OCI-LY1 (cell line): ENCODE results near the gene ADAM17.

Source experiments
- H2AFZ ChIP-seq: fragments of 200-600 bp; sonication (generic), shearing (Covaris generic); 2 replicates; pipeline ENCODE4 v1.6.0; 2014; ENCODE audit warnings: antibody characterized with exemption, mild to moderate bottlenecking, low read length
- H3F3A ChIP-seq: fragments of 200-600 bp; sonication (generic), shearing (Covaris generic); 2 replicates; pipeline ENCODE4 v1.6.0; 2014; ENCODE audit warnings: mild to moderate bottlenecking, antibody characterized with exemption, low read length, moderate library complexity; ENCODE audit not compliant: insufficient read depth
- H3K27ac ChIP-seq: fragments of 200-600 bp; sonication (generic); 2 replicates; pipeline ENCODE4 v1.5.1; 2014; ENCODE audit warnings: low read length, mixed run types, mild to moderate bottlenecking, low read depth; ENCODE audit not compliant: poor library complexity, severe bottlenecking
- H3K27me3 ChIP-seq: fragments of 200-600 bp; sonication (generic); 2 replicates; pipeline ENCODE4 v1.6.0; 2014; ENCODE audit warnings: antibody characterized with exemption, mild to moderate bottlenecking, low read length, moderate library complexity; ENCODE audit not compliant: insufficient read depth
- H3K36me3 ChIP-seq: fragments of 200-600 bp; sonication (generic); 2 replicates; pipeline ENCODE4 v1.6.1; 2014; ENCODE audit warnings: mild to moderate bottlenecking, antibody characterized with exemption, low read length, moderate library complexity, mixed read lengths; ENCODE audit not compliant: insufficient read depth
- H3K4me1 ChIP-seq: fragments of 200-600 bp; sonication (generic); 2 replicates; pipeline ENCODE4 v1.5.1; 2014; ENCODE audit warnings: mild to moderate bottlenecking, low read length, moderate library complexity; ENCODE audit not compliant: insufficient read depth, severe bottlenecking
- H3K4me2 ChIP-seq: fragments of 200-600 bp; sonication (generic), shearing (Covaris generic); 2 replicates; pipeline ENCODE4 v1.6.1; 2014; ENCODE audit warnings: low read length
- H3K4me3 ChIP-seq: fragments of 200-600 bp; sonication (generic); 2 replicates; pipeline ENCODE4 v1.5.1; 2014; ENCODE audit warnings: low read length, low read depth, mild to moderate bottlenecking, mixed read lengths; ENCODE audit not compliant: poor library complexity, severe bottlenecking
- H3K79me2 ChIP-seq: fragments of 200-600 bp; shearing (Covaris generic); 2 replicates; pipeline ENCODE4 v1.6.1; 2016; ENCODE audit warnings: mixed run types, low read length, mixed read lengths; ENCODE audit not compliant: insufficient read depth
- H3K9ac ChIP-seq: fragments of 200-600 bp; sonication (generic), shearing (Covaris generic); 2 replicates; pipeline ENCODE4 v1.6.1; 2014; ENCODE audit warnings: mild to moderate bottlenecking, low read length, mixed read lengths
- H3K9me2 ChIP-seq: fragments of 200-600 bp; sonication (generic), shearing (Covaris generic); 2 replicates; pipeline ENCODE4 v1.6.1; 2014; ENCODE audit warnings: low read depth, mild to moderate bottlenecking, low read length, mixed read lengths
- H3K9me3 ChIP-seq: fragments of 200-600 bp; shearing (Covaris generic); 2 replicates; pipeline ENCODE4 v1.6.1; 2014; ENCODE audit warnings: low read length, mixed read lengths
- H4K20me1 ChIP-seq: fragments of 200-600 bp; sonication (generic), shearing (Covaris generic); 2 replicates; pipeline ENCODE4 v1.6.0; 2016; ENCODE audit warnings: mild to moderate bottlenecking, low read length; ENCODE audit not compliant: insufficient read depth
- CTCF ChIP-seq: fragments of 200-600 bp; sonication (generic), shearing (Covaris generic); IDR thresholded peaks from 2 replicates; pipeline ENCODE4 v1.5.1; 2017; ENCODE audit warnings: mild to moderate bottlenecking, antibody characterized with exemption, low read length, moderate library complexity, mixed read lengths
- EZH2 ChIP-seq: fragments of 200-600 bp; sonication (generic), shearing (Covaris generic); IDR thresholded peaks from 2 replicates; pipeline ENCODE4 v1.8.0; 2017; ENCODE audit warnings: borderline replicate concordance, mixed run types, mild to moderate bottlenecking, antibody characterized with exemption, low read length, moderate library complexity, mixed read lengths

Gene ADAM17

GRCh38 chr2:9439536-9439935, 116.1 kb downstream of the ADAM17 start:
- no peak overlapping the region for H3K4me2 ChIP-seq
- H3K4me3 ChIP-seq, result no peak overlapping the region
- no peaks in the 10 kb centered on the region for H3K9me2 ChIP-seq
- no peak overlapping the region for H3K9ac ChIP-seq
- no peaks in the 10 kb centered on the region for H3K4me1 ChIP-seq
- no peaks in the 10 kb centered on the region for H3F3A ChIP-seq
- no peaks in the 10 kb centered on the region for H4K20me1 ChIP-seq
- no peaks in the 10 kb centered on the region for H3K9me3 ChIP-seq
- no peaks in the 10 kb centered on the region for H3K79me2 ChIP-seq
- peaks cover 85% of the 10 kb centered on the region for H3K36me3 ChIP-seq
- no peaks in the 10 kb centered on the region for H3K27me3 ChIP-seq
- H3K27ac ChIP-seq, result no peak overlapping the region
- TF ChIP-seq EZH2, result no peak
- TF ChIP-seq CTCF, result no peak
- no peak overlapping the region for H2AFZ ChIP-seq
